GM12872 (cell line): Measurements from ENCODE around the gene OR10A3.

ENCODE experiments used
- CTCF ChIP-seq: IDR thresholded peaks from 3 replicates; pipeline ENCODE4 v1.5.1; 2011; ENCODE audit warnings: low read depth, mild to moderate bottlenecking, low read length, moderate library complexity; ENCODE audit not compliant: insufficient read depth

The OR10A3 gene

GRCh38 chr11:7927635-7928034 is 13.9 kb downstream of the OR10A3 start:
- no peak for TF ChIP-seq CTCF

DNA sequence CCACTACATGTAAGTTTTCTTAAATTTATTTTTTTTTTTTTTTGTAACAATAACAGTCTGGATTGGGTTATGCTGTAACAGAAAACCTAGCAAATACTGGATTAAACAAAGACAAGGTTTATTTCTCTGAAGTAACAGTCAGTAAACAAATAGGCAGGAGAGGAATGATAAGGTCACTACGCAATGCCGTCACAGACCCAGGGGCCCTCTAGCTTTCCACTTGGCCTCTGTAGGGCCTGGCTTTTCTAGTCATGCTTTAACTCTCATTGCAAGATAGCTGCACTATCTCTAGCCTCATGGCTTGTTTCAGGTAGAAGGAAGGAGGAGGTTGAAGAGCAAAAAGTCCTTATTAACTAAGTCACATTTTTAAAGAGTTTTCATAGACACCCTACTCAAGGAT is 17.0 kb downstream of the OR10A3 start:
- TF ChIP-seq CTCF, result no peak

DNA sequence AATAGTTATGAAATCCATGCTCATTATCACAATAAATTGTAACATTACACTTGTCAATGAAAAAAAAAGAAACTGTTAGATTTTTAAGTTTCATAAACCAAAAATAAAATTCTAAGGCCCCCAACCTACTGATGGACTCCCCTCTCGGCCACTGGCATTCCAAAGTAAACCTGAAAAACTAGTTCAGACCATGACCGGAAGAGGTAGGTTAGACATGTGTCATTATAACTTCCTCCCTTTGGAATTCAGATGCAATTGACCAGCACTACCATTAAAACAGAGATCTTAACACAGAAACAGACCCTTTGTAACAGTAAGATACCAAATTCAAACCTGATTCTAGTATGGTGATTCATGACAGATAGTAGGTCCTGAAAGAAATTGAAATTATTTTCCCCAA is 23.4 kb downstream of the OR10A3 start:
- TF ChIP-seq CTCF, result no peak

DNA sequence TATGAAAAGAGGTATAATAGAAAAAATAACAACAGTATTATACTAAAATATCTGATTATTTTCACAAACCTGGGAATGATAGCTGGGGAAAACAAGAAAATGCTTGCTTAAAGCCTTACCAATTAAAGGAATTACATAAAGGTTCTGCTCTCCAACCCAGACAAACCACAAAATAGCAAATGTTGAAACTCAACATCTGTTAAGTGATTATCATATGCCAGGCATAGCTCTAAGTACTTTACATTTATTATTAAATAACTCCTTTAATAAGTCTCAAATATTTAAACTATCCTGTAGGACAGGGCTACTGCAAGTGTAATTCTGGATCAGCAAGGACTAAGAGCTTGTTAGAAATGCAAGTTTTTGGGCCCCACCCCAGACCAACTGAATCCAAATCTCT is 30.5 kb downstream of the OR10A3 start:
- no peak for TF ChIP-seq CTCF

GRCh38 chr11:7910286-7910788 is 31.2 kb downstream of the OR10A3 start:
- no peak for TF ChIP-seq CTCF

DNA sequence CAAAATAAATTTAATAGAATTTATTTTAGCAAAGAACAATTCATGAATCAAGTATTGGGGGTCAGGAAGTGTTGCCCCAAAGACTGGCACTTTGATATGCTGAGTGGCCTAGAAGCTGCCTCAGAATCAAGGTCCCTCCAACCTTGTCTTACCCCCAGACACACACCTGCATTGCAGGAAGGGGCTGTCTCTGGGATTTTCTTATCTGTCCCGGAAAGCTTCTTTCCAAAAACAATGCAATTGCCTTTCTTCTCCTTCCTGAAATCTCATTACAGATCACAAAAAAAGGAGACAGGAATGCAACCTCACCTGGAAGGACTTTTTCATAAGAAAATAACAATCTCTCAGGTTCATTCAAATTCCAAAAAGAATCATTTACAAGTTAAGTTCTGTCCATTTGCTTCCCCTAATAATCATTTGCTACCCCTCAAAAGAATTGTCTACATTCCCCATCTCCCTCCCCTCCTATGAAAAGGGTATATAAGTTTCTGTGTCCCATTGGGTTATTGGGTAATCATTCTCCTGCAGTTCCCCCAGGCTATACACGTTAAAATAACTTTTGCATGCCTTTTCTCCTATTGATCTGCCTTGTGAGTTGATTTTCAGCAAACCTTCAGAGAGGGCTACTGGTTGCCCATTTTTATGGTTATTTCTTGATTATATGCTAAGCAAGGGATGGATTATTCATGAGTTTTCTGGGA is 31.8 kb downstream of the OR10A3 start:
- no peak for TF ChIP-seq CTCF

DNA sequence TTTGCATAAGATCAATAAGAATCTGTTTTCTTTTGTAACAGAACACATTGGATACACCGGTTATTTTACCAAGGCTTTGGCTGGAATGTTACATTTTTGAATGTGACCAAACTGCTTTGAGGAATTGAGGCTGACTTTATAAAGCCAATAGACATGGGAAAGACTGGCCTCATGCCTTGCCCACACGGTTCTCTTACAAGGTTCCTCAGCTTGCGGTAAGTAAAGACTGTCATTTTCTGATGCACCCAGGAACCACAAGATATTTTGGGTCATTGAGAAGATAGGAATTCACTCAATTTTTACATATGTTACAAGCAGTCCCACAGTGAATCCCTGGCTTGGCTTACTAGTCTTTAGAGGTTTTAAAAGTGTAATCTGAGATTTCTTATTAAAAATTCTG is 34.4 kb downstream of the OR10A3 start:
- no peak for TF ChIP-seq CTCF

DNA sequence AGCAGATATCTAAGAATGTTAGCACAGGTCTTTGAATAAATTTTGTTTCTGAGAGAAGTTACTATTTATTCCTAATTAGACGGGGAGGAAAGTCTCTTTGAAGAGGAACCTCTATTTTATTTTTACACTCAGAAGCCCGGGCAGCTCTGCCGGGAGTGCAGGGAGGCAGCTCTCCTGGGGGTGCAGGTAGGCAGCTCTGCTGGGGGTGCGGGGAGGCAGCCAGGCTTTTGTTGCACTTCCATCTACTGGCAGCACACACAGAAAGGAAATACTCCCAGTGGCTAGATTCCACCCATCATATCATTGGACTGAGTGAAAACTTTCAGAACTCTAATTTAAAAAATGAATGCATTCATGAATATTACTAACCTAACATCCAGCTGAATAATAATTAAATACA is 35.0 kb downstream of the OR10A3 start:
- no peak for TF ChIP-seq CTCF
